ENCODE data around the gene SCRG1. TPM values are rescaled to one million over a fixed set of nuclear protein-coding genes. Genes with fewer than 3 reads are reported as not detected.

Gene SCRG1
- total and polyA plus RNA-seq, 2 donors (not counting 3 experiments of a cell fraction or from before 2014, with no cell fraction given): not detected

DNA sequence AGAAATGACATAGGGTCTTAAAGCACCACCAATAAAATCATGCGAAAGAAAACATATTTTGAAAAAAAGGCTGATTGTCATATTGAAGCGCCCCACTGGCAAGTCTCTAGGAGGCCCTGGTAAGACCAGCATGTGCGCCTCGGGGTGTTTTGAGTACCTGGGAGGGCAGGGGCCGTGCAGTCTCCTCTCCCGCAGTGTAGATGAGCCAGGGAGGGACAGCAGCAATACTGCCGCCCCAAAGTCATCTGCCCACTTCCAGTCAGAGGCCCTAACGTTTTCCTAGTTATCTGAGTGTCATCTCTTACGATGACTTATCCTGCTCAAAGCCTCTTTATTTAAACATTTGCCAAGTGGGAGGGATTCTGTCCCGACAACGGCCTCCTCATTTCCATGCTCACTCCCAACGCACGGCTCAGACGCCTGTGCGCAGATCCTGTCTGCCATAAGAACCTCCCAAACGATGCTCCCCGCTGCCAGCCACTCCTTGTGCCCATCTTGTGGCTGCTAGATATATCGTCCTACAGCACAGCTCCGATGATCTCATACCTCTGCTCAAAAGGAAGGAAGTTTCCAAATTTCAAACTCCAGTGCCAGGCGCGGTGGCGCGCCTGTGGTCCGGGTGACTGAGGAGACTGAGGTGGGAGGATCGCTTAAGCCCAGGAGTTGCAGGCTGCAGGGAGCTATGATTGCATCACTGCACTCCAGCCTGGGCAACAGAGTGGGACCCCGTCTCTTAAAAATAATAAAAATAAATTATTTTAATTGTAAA lies 17.2 kb upstream of the SCRG1 start:
- FAIRE-seq: no peak
- no peak overlapping the region for H2AFZ ChIP-seq (ENCODE audit: low read depth, low read length)
- no peaks in the 10 kb centered on the region for H3K36me3 ChIP-seq (ENCODE audit: control insufficient read depth in 2 of 2, extremely low read depth in 1 of 2, insufficient read depth in 2 of 2, low read length in 2 of 2)
- no peaks in the 10 kb centered on the region for H3K9me1 ChIP-seq (replicated peaks; ENCODE audit: control insufficient read depth, extremely low read depth, insufficient read depth, low read length)
- H3K27me3 ChIP-seq (ENCODE audit: control insufficient read depth in 2 of 2, insufficient read depth in 2 of 2, low read length in 2 of 2): no peaks in the 10 kb centered on the region
- no peaks in the 10 kb centered on the region for H3K79me2 ChIP-seq (ENCODE audit: control insufficient read depth, insufficient read depth, low read length)
- peaks cover 30% of the 10 kb centered on the region for H3K4me1 ChIP-seq (ENCODE audit: control insufficient read depth, extremely low read depth, insufficient read depth, low read length)
- H3K27ac ChIP-seq (ENCODE audit: insufficient read depth, low read depth, low read length): no peak overlapping the region
- CTCF ChIA-PET: interaction anchor here (1.0 to 7.8 kb wide), 9 partner anchors 9 to 403 kb away, joined by 3 to 214 read pairs (median 5); partner anchors contain the start of gene HMGB2
- no peak overlapping the region for H3K9ac ChIP-seq (replicated peaks; ENCODE audit: extremely low read depth, insufficient read depth, low read length)
- dilution Hi-C loops (cut with MboI; ENCODE audit: extremely low pct_ligation_motif_present, low sequenced_read_pairs) (no loop called here), intact Hi-C loops (cut with micrococcal nuclease) (loop anchor here (2.0 to 10.0 kb wide), 3 partner anchors 159 to 339 kb away; partner anchors contain the start of gene GALNT7)
- H4K20me1 ChIP-seq (replicated peaks; ENCODE audit: control insufficient read depth, extremely low read depth, insufficient read depth, low read length): no peaks in the 10 kb centered on the region
- H3K9me3 ChIP-seq (replicated peaks; ENCODE audit: control insufficient read depth, insufficient read depth, low read length): no peaks in the 10 kb centered on the region
- no peak overlapping the region for H3K4me3 ChIP-seq (replicated peaks in 1 of 3; ENCODE audit: insufficient read depth in 1 of 3, low read depth in 1 of 3, low read length in 3 of 3)
- no peak for DNase-seq (ENCODE audit: low read depth, low spot score)
- no peak overlapping the region for H3K4me2 ChIP-seq (ENCODE audit: insufficient read depth, low read length)
- TF ChIP-seq GATA2 (IDR thresholded peaks at IDR 0.05; ENCODE audit: insufficient read depth, insufficient read length, low read depth, low read length): no peak
- no peak for TF ChIP-seq EZH2 (IDR thresholded peaks at IDR 0.05; ENCODE audit: borderline replicate concordance, low read depth, low read length, severe bottlenecking)
- no peak for TF ChIP-seq JUN (IDR thresholded peaks at IDR 0.05; ENCODE audit: borderline replicate concordance, insufficient read depth, insufficient read length, low read depth)
- TF ChIP-seq FOS (IDR thresholded peaks at IDR 0.05; ENCODE audit: borderline replicate concordance, insufficient read depth, low read length): no peak
- TF ChIP-seq MYC (IDR thresholded peaks at IDR 0.05; ENCODE audit: low read depth, low read length): no peak
- no peak for TF ChIP-seq POLR2A (IDR thresholded peaks at IDR 0.05; ENCODE audit: low read depth, low read length)
- no TSS peak for BruUV-seq (replicated peaks)
- POLR2A ChIA-PET: interaction anchor here (1.2 kb wide), 1 partner anchor 82 kb away, joined by 3 read pairs; the partner anchor contains the start of gene HMGB2

DNA sequence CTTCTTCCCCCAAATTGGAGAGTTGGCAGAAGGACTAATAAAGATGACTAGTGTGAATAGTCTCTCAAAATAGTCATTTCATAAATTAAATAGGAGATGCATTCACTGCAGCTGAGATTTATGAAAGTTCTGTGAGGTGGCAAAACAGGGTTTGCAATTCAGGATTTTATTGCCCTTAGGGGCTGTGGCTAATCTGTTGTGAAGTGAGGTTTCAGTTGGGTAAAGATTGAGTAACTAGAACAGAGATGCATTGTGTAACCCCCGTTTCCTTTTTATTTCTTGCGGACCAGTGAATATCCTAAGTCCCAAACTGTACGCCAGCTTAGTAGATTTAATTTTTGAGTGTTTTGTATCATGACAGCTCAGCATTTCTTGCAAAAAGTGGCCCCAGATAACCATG lies 16.2 kb upstream of the SCRG1 start:
- dilution Hi-C loops (cut with MboI; ENCODE audit: extremely low pct_ligation_motif_present, low sequenced_read_pairs) (no loop called here), intact Hi-C loops (cut with micrococcal nuclease) (loop anchor here (5.0 to 10.0 kb wide), 2 partner anchors 248 to 340 kb away; partner anchors contain the start of gene GALNT7)
- Histone ChIP-seq H3K79me2 (ENCODE audit: control insufficient read depth, insufficient read depth, low read length) (no peaks in the 10 kb centered on the region), H3K27me3 (ENCODE audit: control insufficient read depth in 2 of 2, insufficient read depth in 2 of 2, low read length in 2 of 2) (no peaks in the 10 kb centered on the region), H3K27ac (ENCODE audit: insufficient read depth, low read depth, low read length) (no peak overlapping the region), H3K9me1 (replicated peaks; ENCODE audit: control insufficient read depth, extremely low read depth, insufficient read depth, low read length) (no peaks in the 10 kb centered on the region), H3K4me2 (ENCODE audit: insufficient read depth, low read length) (no peak overlapping the region), H3K4me3 (replicated peaks in 1 of 3; ENCODE audit: insufficient read depth in 1 of 3, low read depth in 1 of 3, low read length in 3 of 3) (no peak overlapping the region), H3K9me3 (replicated peaks; ENCODE audit: control insufficient read depth, insufficient read depth, low read length) (no peaks in the 10 kb centered on the region), H3K36me3 (ENCODE audit: control insufficient read depth in 2 of 2, extremely low read depth in 1 of 2, insufficient read depth in 2 of 2, low read length in 2 of 2) (no peaks in the 10 kb centered on the region), H2AFZ (ENCODE audit: low read depth, low read length) (no peak overlapping the region), H3K9ac (replicated peaks; ENCODE audit: extremely low read depth, insufficient read depth, low read length) (no peak overlapping the region), H4K20me1 (replicated peaks; ENCODE audit: control insufficient read depth, extremely low read depth, insufficient read depth, low read length) (no peaks in the 10 kb centered on the region), H3K4me1 (ENCODE audit: control insufficient read depth, extremely low read depth, insufficient read depth, low read length) (peaks cover 30% of the 10 kb centered on the region)
- FAIRE-seq (no peak), DNase-seq (ENCODE audit: low read depth, low spot score) (no peak)
- TF ChIP-seq, protein P1, sequence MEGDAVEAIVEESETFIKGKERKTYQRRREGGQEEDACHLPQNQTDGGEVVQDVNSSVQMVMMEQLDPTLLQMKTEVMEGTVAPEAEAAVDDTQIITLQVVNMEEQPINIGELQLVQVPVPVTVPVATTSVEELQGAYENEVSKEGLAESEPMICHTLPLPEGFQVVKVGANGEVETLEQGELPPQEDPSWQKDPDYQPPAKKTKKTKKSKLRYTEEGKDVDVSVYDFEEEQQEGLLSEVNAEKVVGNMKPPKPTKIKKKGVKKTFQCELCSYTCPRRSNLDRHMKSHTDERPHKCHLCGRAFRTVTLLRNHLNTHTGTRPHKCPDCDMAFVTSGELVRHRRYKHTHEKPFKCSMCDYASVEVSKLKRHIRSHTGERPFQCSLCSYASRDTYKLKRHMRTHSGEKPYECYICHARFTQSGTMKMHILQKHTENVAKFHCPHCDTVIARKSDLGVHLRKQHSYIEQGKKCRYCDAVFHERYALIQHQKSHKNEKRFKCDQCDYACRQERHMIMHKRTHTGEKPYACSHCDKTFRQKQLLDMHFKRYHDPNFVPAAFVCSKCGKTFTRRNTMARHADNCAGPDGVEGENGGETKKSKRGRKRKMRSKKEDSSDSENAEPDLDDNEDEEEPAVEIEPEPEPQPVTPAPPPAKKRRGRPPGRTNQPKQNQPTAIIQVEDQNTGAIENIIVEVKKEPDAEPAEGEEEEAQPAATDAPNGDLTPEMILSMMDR (IDR thresholded peaks at IDR 0.05; ENCODE audit: extremely low read depth in 1 of 2, insufficient read depth in 1 of 2, low read depth in 1 of 2, low read length in 2 of 2): no peak
- TF ChIP-seq MYC (IDR thresholded peaks at IDR 0.05; ENCODE audit: low read depth, low read length): no peak
- TF ChIP-seq POLR2AphosphoS5 (IDR thresholded peaks at IDR 0.05; ENCODE audit: insufficient read depth, low read depth, low read length): no peak
- TF ChIP-seq JUN (IDR thresholded peaks at IDR 0.05; ENCODE audit: borderline replicate concordance, insufficient read depth, insufficient read length, low read depth): no peak
- TF ChIP-seq POLR2A (IDR thresholded peaks at IDR 0.05; ENCODE audit: low read depth, low read length): no peak
- TF ChIP-seq, protein P2, sequence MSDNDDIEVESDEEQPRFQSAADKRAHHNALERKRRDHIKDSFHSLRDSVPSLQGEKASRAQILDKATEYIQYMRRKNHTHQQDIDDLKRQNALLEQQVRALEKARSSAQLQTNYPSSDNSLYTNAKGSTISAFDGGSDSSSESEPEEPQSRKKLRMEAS (IDR thresholded peaks at IDR 0.05; ENCODE audit: insufficient read depth, insufficient read length): no peak
- no peak for TF ChIP-seq GATA2 (IDR thresholded peaks at IDR 0.05; ENCODE audit: insufficient read depth, insufficient read length, low read depth, low read length)
- no peak for TF ChIP-seq EZH2 (IDR thresholded peaks at IDR 0.05; ENCODE audit: borderline replicate concordance, low read depth, low read length, severe bottlenecking)
- TF ChIP-seq FOS (IDR thresholded peaks at IDR 0.05; ENCODE audit: borderline replicate concordance, insufficient read depth, low read length): no peak
- CTCF ChIA-PET: interaction anchor here (4.6 to 6.7 kb wide), 2 partner anchors 82 to 97 kb away, joined by 58 to 70 read pairs; partner anchors contain the start of gene HMGB2
- POLR2A ChIA-PET: no interaction called here
- no TSS peak for BruUV-seq (replicated peaks)

Measured in endothelial cell of umbilical vein (primary cell).